ENCODE data around the gene RIPK4. TPM values are rescaled to one million over a fixed set of nuclear protein-coding genes. Genes with fewer than 3 reads are reported as not detected.

Gene RIPK4
- total RNA-seq, 4 donors from 2014 or later = 4.4 to 20.5 (median 10.6) TPM

DNA sequence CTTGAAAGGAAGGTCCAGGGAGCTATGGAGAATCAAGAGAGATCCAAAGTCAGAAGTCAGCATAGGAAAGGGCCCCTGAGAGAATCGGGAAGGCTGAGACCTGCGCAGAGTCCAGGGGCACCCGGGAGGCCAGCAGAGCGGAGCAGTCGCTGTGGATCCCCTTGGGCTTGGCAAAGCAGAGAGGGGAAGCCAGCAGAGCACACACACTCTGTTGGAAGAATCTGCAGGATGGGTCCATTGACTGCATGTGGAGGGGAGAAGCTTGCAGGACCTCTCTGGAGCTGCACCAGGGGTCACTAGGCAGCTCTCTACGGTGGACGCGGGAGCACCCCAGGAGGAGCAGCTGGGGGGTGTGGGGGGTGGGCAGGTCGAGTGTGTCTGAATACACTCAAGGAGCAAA lies 6.4 kb downstream of the RIPK4 start:
- Histone ChIP-seq H3K36me3 (no peaks in the 10 kb centered on the region), H3K4me1 (peaks cover 0 to 22% (median 0%) of the 10 kb centered on the region in 4 donors), H3K9me3 (no peaks in the 10 kb centered on the region), H3K4me3 (no peak overlapping the region), H3K27me3 (peaks cover 51% of the 10 kb centered on the region), H3K27ac (no peak overlapping the region)
- TF ChIP-seq POLR2AphosphoS5 (IDR thresholded peaks at IDR 0.05) = no peak
- TF ChIP-seq EP300 (IDR thresholded peaks at IDR 0.05; ENCODE audit: low read depth) = no peak
- TF ChIP-seq POLR2A (IDR thresholded peaks at IDR 0.05) = no peak
- no peak for TF ChIP-seq CTCF (IDR thresholded peaks at IDR 0.05)
- 71 to 82% methylated on average over 4 to 9 of the region's 9 CpGs for WGBS, 2 donors (ENCODE audit: low coverage in 1 of 2)
- no peak for DNase-seq
- intact Hi-C loops (cut with DNase I; ENCODE audit: low total_unique reads) (no loop called here), in situ Hi-C loops (cut with MboI; ENCODE audit: low pct_ligation_motif_present in 1 of 4, low pct_unique_long_range_greater_than_20kb in 1 of 4, low sequenced_read_pairs in 3 of 4) (no loop called here)

GRCh38 chr21:41759926-41760325 lies 6.9 kb downstream of the RIPK4 start:
- intact Hi-C loops (cut with DNase I; ENCODE audit: low total_unique reads) (no loop called here), in situ Hi-C loops (cut with MboI; ENCODE audit: low pct_ligation_motif_present in 1 of 4, low pct_unique_long_range_greater_than_20kb in 1 of 4, low sequenced_read_pairs in 3 of 4) (no loop called here)
- H3K36me3 ChIP-seq = no peaks in the 10 kb centered on the region
- WGBS, 2 donors (ENCODE audit: low coverage in 1 of 2) = 80 to 90% methylated on average over 1 to 5 of the region's 5 CpGs
- no peak for TF ChIP-seq POLR2AphosphoS5 (IDR thresholded peaks at IDR 0.05)
- TF ChIP-seq POLR2A (IDR thresholded peaks at IDR 0.05) = no peak
- TF ChIP-seq CTCF (IDR thresholded peaks at IDR 0.05) = no peak
- TF ChIP-seq EP300 (IDR thresholded peaks at IDR 0.05; ENCODE audit: low read depth) = no peak
- H3K27me3 ChIP-seq = peaks cover 46% of the 10 kb centered on the region
- H3K4me1 ChIP-seq = peaks cover 0 to 17% (median 0%) of the 10 kb centered on the region in 4 donors
- DNase-seq = no peak
- H3K9me3 ChIP-seq = no peaks in the 10 kb centered on the region
- no peak overlapping the region for H3K27ac ChIP-seq
- H3K4me3 ChIP-seq = no peak overlapping the region

GRCh38 chr21:41759214-41759840 lies 7.5 kb downstream of the RIPK4 start:
- no peaks in the 10 kb centered on the region for H3K36me3 ChIP-seq
- no peak for DNase-seq
- no peaks in the 10 kb centered on the region for H3K9me3 ChIP-seq
- peaks cover 0 to 14% (median 0%) of the 10 kb centered on the region in 4 donors for H3K4me1 ChIP-seq
- no peak overlapping the region for H3K27ac ChIP-seq
- WGBS, 2 donors (ENCODE audit: low coverage in 1 of 2) = 92 to 95% methylated on average over 5 to 11 of the region's 11 CpGs
- intact Hi-C loops (cut with DNase I; ENCODE audit: low total_unique reads) = no loop called here
- H3K27me3 ChIP-seq = peaks cover 40% of the 10 kb centered on the region
- H3K4me3 ChIP-seq = no peak overlapping the region
- in situ Hi-C loops (cut with MboI; ENCODE audit: low pct_ligation_motif_present in 1 of 4, low pct_unique_long_range_greater_than_20kb in 1 of 4, low sequenced_read_pairs in 3 of 4) = no loop called here
- TF ChIP-seq POLR2A (IDR thresholded peaks at IDR 0.05) = no peak
- TF ChIP-seq CTCF (IDR thresholded peaks at IDR 0.05) = no peak
- TF ChIP-seq EP300 (IDR thresholded peaks at IDR 0.05; ENCODE audit: low read depth) = no peak
- TF ChIP-seq POLR2AphosphoS5 (IDR thresholded peaks at IDR 0.05) = no peak

DNA sequence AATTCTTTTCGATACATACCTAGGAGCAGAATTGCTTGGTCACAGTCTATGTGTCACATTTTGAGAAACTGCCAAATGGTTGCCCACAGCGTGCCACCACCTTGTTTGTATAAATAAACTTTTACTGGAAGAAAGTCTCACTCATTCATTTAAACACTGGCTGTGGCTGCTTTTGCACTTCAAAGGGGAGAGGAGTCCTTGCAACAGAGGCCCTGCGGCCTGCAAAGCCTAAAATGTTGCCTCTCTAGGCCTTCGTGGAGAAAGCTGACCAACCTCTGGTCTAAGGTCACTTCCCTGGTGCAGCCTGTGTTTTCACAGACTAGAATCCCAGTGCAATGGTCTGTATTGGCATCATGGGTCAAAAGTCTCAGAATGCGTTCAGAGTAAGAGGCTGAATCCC lies 8.3 kb downstream of the RIPK4 start:
- H3K36me3 ChIP-seq = no peaks in the 10 kb centered on the region
- in situ Hi-C loops (cut with MboI; ENCODE audit: low pct_ligation_motif_present in 1 of 4, low pct_unique_long_range_greater_than_20kb in 1 of 4, low sequenced_read_pairs in 3 of 4) = no loop called here
- no peak overlapping the region for H3K27ac ChIP-seq
- no peaks in the 10 kb centered on the region for H3K9me3 ChIP-seq
- no peak for DNase-seq
- intact Hi-C loops (cut with DNase I; ENCODE audit: low total_unique reads) = no loop called here
- WGBS, 2 donors (ENCODE audit: low coverage in 1 of 2) = 80% methylated on average over 3 to 5 of the region's 5 CpGs
- H3K4me1 ChIP-seq = peaks cover 0 to 14% (median 0%) of the 10 kb centered on the region in 4 donors
- H3K4me3 ChIP-seq = no peak overlapping the region
- TF ChIP-seq EP300 (IDR thresholded peaks at IDR 0.05; ENCODE audit: low read depth) (no peak), POLR2AphosphoS5 (IDR thresholded peaks at IDR 0.05) (no peak), CTCF (IDR thresholded peaks at IDR 0.05) (no peak), POLR2A (IDR thresholded peaks at IDR 0.05) (no peak)
- H3K27me3 ChIP-seq = peaks cover 32% of the 10 kb centered on the region

Measured in transverse colon (tissue), 4 donors.